Lung (tissue), 12 donors: ENCODE results near the gene NFKBIB. TPM values are rescaled to one million over a fixed set of nuclear protein-coding genes. Genes with fewer than 3 reads are reported as not detected.
A peak's percentile ranks its signal among the peaks of the same experiment; 100 is the strongest.
"Not testable (repeated sequence)": the region's sequence is repeated elsewhere in the genome, so short reads cannot be mapped to it uniquely, and the experiment has no call there.

ENCODE experiments used
- ATAC-seq: fragments of 200-7000 bp; cut with Tn5 transposase; one replicate; pipeline ENCODE4 v1.9.1; 2020; ENCODE audit warnings: moderate number of reproducible peaks; ENCODE audit not compliant: insufficient read depth, low FRiP score
- DNase-seq, 3 donors: peaks; one replicate each; pipeline ENCODE4 v3.0.0-alpha.2; 2013 to 2017
- H3K27ac ChIP-seq, 2 donors: one replicate each; pipeline ENCODE4 v1.5.1; 2013; ENCODE audit warnings: mild to moderate bottlenecking in 2 of 2, moderate library complexity in 2 of 2, control low read depth in 1 of 2, inconsistent platforms in 1 of 2, low read depth in 1 of 2, low read length in 1 of 2
- H3K27me3 ChIP-seq, 3 donors: one replicate each; pipeline ENCODE4 v1.5.1; 2013; ENCODE audit warnings: low read length in 2 of 3; ENCODE audit not compliant: control insufficient read depth in 3 of 3, insufficient read depth in 3 of 3
- H3K36me3 ChIP-seq, 4 donors: one replicate each; pipeline ENCODE4 v1.5.1; 2013; ENCODE audit warnings: low read length in 4 of 4, mild to moderate bottlenecking in 1 of 4, moderate library complexity in 1 of 4; ENCODE audit not compliant: control insufficient read depth in 4 of 4, insufficient read depth in 4 of 4
- H3K4me1 ChIP-seq, 5 donors: one replicate each; pipeline ENCODE4 v1.5.1; 2013; ENCODE audit warnings: low read length in 5 of 5, mild to moderate bottlenecking in 2 of 5, moderate library complexity in 1 of 5; ENCODE audit not compliant: control insufficient read depth in 5 of 5, insufficient read depth in 5 of 5
- H3K4me3 ChIP-seq: one replicate; pipeline ENCODE4 v1.5.1; 2013; ENCODE audit warnings: mild to moderate bottlenecking, control low read depth, moderate library complexity
- H3K9ac ChIP-seq, 2 donors: one replicate each; pipeline ENCODE4 v1.5.1; 2013; ENCODE audit warnings: low read length in 2 of 2, control low read depth in 1 of 2; ENCODE audit not compliant: insufficient read depth in 1 of 2
- H3K9me3 ChIP-seq, 4 donors: one replicate each; pipeline ENCODE4 v1.5.1; 2013; ENCODE audit warnings: low read length in 3 of 4, mild to moderate bottlenecking in 1 of 4, moderate library complexity in 1 of 4; ENCODE audit not compliant: control insufficient read depth in 4 of 4, insufficient read depth in 3 of 4
- CTCF ChIP-seq: IDR thresholded peaks from 2 replicates; pipeline ENCODE4 v1.5.1; 2012; ENCODE audit warnings: mild to moderate bottlenecking; ENCODE audit errors: control extremely low read depth, extremely low read depth
- WGBS, 2 donors: extraction: QIAGEN DNeasy Blood & Tissue Kit; methylation state at CpG; one replicate each; pipeline ENCODE4 v1.1.7; 2013; 5-methylcytosine and 5-hydroxymethylcytosine counted together
- polyA plus RNA-seq, 2 donors: library from polyadenylated mRNA; stranded (reverse); fragments of 200-250 nt; gene quantifications; one replicate each; pipeline ENCODE4 v1.2.1, GENCODE V29; 2013
- total RNA-seq, 2 donors: library from RNA; depleted of rRNA in 1 of 2; stranded (reverse); fragments of >200 nt in 1 of 2; gene quantifications; one replicate each; pipeline ENCODE4 v1.2.1, GENCODE V29; 2014 to 2021
- donor health status: control.
- donor health status: control.
- donor health status: Bipolar disorder and iron deficiency.
- donor health status: healthy.
- donor health status: DM: yes; HTN: yes; CAD: no.

The NFKBIB gene
- total and polyA plus RNA-seq, 4 donors = 12.8 to 60.8 (median 48.8) TPM

- H3K9me3 ChIP-seq = no peaks in the 10 kb centered on the region
- no peak overlapping the region for H3K4me3 ChIP-seq
- DNase-seq (no peak), ATAC-seq (no peak)
- peaks cover 0 to 5% (median 0%) of the 10 kb centered on the region in 5 donors for H3K4me1 ChIP-seq
- H3K9ac ChIP-seq = no peak overlapping the region
- TF ChIP-seq CTCF = no peak
- H3K27me3 ChIP-seq = no peaks in the 10 kb centered on the region
- WGBS, 2 donors = 79 to 85% methylated on average over 3 of the region's 3 CpGs
- no peak overlapping the region for H3K27ac ChIP-seq
- H3K36me3 ChIP-seq = no peaks in the 10 kb centered on the region
Observed at GRCh38 chr19:38856813-38857212, 43.0 kb upstream of the NFKBIB start.

DNA sequence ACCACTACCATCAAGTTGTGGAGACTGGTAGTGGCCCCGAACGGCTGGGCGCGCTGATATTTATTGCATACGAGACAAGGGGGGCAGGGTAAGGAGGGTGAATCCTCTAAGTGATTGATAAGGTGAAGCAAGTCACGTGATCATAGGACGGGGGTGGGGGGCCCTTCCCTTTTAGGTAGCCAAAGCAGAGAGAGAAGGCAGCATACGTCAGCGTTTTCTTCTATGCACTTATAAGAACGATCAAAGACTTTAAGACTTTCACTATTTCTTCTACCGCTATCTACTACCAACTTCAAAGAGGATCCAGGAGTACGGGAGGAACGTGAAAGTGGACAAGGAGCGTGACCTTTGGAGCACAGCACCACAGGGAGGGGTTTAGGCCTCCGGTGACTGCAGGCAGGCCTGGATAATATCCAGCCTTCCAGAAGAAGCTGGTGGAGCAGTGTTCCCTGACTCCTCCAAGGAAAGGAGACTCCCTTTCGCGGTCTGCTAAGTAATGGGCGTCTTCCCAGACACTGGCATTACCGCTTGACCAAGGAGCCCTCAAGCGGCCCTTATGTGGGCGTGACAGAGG, 40.1 kb upstream of the NFKBIB start:
- not testable (repeated sequence) for H3K27ac ChIP-seq, DNase-seq, H3K27me3 ChIP-seq, H3K36me3 ChIP-seq, H3K4me3 ChIP-seq, ATAC-seq, H3K4me1 ChIP-seq, H3K9me3 ChIP-seq, H3K9ac ChIP-seq
- 69 to 87% methylated on average over 21 of the region's 21 CpGs for WGBS, 2 donors

GRCh38 chr19:38861368-38861767, 38.4 kb upstream of the NFKBIB start:
- no peaks in the 10 kb centered on the region for H3K36me3 ChIP-seq
- no peak for DNase-seq
- ATAC-seq = no peak
- peaks cover 0 to 8% (median 4%) of the 10 kb centered on the region in 5 donors for H3K4me1 ChIP-seq
- no peak overlapping the region for H3K9ac ChIP-seq
- no peak overlapping the region for H3K27ac ChIP-seq
- no peak for TF ChIP-seq CTCF
- H3K9me3 ChIP-seq = no peaks in the 10 kb centered on the region
- no peak overlapping the region for H3K4me3 ChIP-seq
- H3K27me3 ChIP-seq = no peaks in the 10 kb centered on the region
- 96 to 98% methylated on average over 3 of the region's 3 CpGs for WGBS, 2 donors

GRCh38 chr19:38862321-38863059, 37.3 kb upstream of the NFKBIB start:
- no peaks in the 10 kb centered on the region for H3K9me3 ChIP-seq
- TF ChIP-seq CTCF = no peak
- H3K4me3 ChIP-seq = no peak overlapping the region
- ATAC-seq = no peak
- H3K27ac ChIP-seq = peak overlapping the region; percentile 28 to 52
- peaks cover 0 to 8% (median 4%) of the 10 kb centered on the region in 5 donors for H3K4me1 ChIP-seq
- no peak overlapping the region for H3K9ac ChIP-seq
- DNase-seq = peak; percentile 69 to 97 (median 94)
- H3K27me3 ChIP-seq = no peaks in the 10 kb centered on the region
- WGBS, 2 donors = 29 to 35% methylated on average over 10 of the region's 10 CpGs
- no peaks in the 10 kb centered on the region for H3K36me3 ChIP-seq
